Activated B cell treated with CpG ODN at 0.5 μM for 24 hours (primary cell): ENCODE measurements around the gene CEP76. TPM values are rescaled to one million over a fixed set of nuclear protein-coding genes. Genes with fewer than 3 reads are reported as not detected.

ENCODE experiments used
- ATAC-seq: fragments of 200-7000 bp; cut with Tn5 transposase; one replicate; pipeline ENCODE4 v1.10.0; 2021; ENCODE audit warnings: low read depth, mild to moderate bottlenecking, moderate library complexity
- CTCF ChIA-PET: fragments of 350-600 bp; sonication (Branson Sonifier 250); formaldehyde crosslinking; loops from one replicate; lab custom pipeline; 2021; ENCODE audit warnings: antibody characterized with exemption; lab: Charles Lee
- POLR2A ChIA-PET: fragments of 350-600 bp; sonication (Branson Sonifier 250); formaldehyde crosslinking; loops from one replicate; lab custom pipeline; 2021; ENCODE audit warnings: antibody characterized with exemption; lab: Charles Lee
- DNase-seq: peaks from one replicate; pipeline ENCODE4 v3.0.0; 2022
- H3K27ac Mint-ChIP-seq: one replicate; pipeline ENCODE4 v1.8.0; 2020; ENCODE audit warnings: mixed read lengths
- H3K27me3 Mint-ChIP-seq: one replicate; pipeline ENCODE4 v1.8.0; 2021; ENCODE audit warnings: mixed read lengths
- H3K36me3 Mint-ChIP-seq: one replicate; pipeline ENCODE4 v1.8.0; 2021; ENCODE audit warnings: low read depth, mixed read lengths
- H3K4me1 Mint-ChIP-seq: one replicate; pipeline ENCODE4 v1.8.0; 2021; ENCODE audit warnings: mixed read lengths
- H3K4me3 Mint-ChIP-seq: one replicate; pipeline ENCODE4 v1.8.0; 2020; ENCODE audit warnings: mild to moderate bottlenecking, mixed read lengths
- H3K9me3 Mint-ChIP-seq: one replicate; pipeline ENCODE4 v1.8.0; 2020; ENCODE audit warnings: mixed read lengths
- CTCF ChIP-seq: fragments of 200-600 bp; IDR thresholded peaks from one replicate; pipeline ENCODE4 v1.8.0; 2022; ENCODE audit warnings: antibody characterized with exemption, mild to moderate bottlenecking
- intact Hi-C: fragments of 100-400 bp; cut with micrococcal nuclease; formaldehyde crosslinking; loops from one replicate; pipeline ENCODE4 v1.15.1; 2024
- total RNA-seq: library from RNA; stranded (reverse); gene quantifications from 2 replicates; pipeline ENCODE4 v1.2.3, GENCODE V29; 2022

The CEP76 gene
- total RNA-seq, 1 donor from 2014 or later = 6.9 TPM

GRCh38 chr18:12711446-12711845 lies 8.9 kb upstream of the CEP76 start:
- Mint-ChIP-seq H3K4me1 (no peaks in the 10 kb centered on the region), H3K36me3 (peaks cover 73% of the 10 kb centered on the region), H3K27me3 (no peaks in the 10 kb centered on the region), H3K27ac (no peak overlapping the region), H3K4me3 (no peak overlapping the region), H3K9me3 (no peaks in the 10 kb centered on the region)
- no peak for TF ChIP-seq CTCF
- CTCF ChIA-PET = interaction anchor here (1.2 kb wide), 1 partner anchor 223 kb away, joined by 7 read pairs; no protein-coding TSS in a partner anchor
- intact Hi-C loops = no loop called here
- ATAC-seq (no peak), DNase-seq (no peak)
- POLR2A ChIA-PET = interaction anchor here (1.2 kb wide), 1 partner anchor 9 kb away, joined by 8 read pairs; the partner anchor contains the start of genes CEP76 and PSMG2

- Mint-ChIP-seq H3K4me3 (peak overlapping the region; percentile 99), H3K27me3 (no peaks in the 10 kb centered on the region), H3K27ac (peak overlapping the region; percentile 99), H3K36me3 (peaks cover 46% of the 10 kb centered on the region), H3K9me3 (no peaks in the 10 kb centered on the region), H3K4me1 (peaks cover 38% of the 10 kb centered on the region)
- TF ChIP-seq CTCF = no peak
- intact Hi-C loops = loop anchor here (1.0 to 5.0 kb wide), 4 partner anchors 45 to 721 kb away; partner anchors contain the start of genes IMPA2, PRELID3A, SPIRE1 and TUBB6
- DNase-seq = no peak
- POLR2A ChIA-PET = interaction anchor here (2.2 to 3.0 kb wide), 3 partner anchors 181 to 327 kb away, joined by 27 to 30 read pairs (median 28); partner anchors contain the start of genes AFG3L2, PTPN2 and SEH1L
- CTCF ChIA-PET = interaction anchor here (1.7 kb wide), 1 partner anchor 231 kb away, joined by 5 read pairs; no protein-coding TSS in a partner anchor
- ATAC-seq = no peak
These were observed 1.1 kb upstream of the CEP76 start for GRCh38 chr18:12703664-12704063.

GRCh38 chr18:12703096-12703567 lies 609 bp upstream of the CEP76 start:
- H3K4me3 Mint-ChIP-seq = peak overlapping the region; percentile 99
- intact Hi-C loops = loop anchor here (1.0 to 5.0 kb wide), 4 partner anchors 44 to 721 kb away; partner anchors contain the start of genes IMPA2, PRELID3A, SPIRE1 and TUBB6
- TF ChIP-seq CTCF = no peak
- peaks cover 38% of the 10 kb centered on the region for H3K4me1 Mint-ChIP-seq
- H3K9me3 Mint-ChIP-seq = no peaks in the 10 kb centered on the region
- ATAC-seq (peak; percentile 40), DNase-seq (no peak)
- ChIA-PET POLR2A (interaction anchor here (0.9 to 3.0 kb wide), 11 partner anchors 8 to 722 kb away, joined by 3 to 30 read pairs (median 6); partner anchors contain the start of genes AFG3L2, CEP192, IMPA2 and PTPN2), CTCF (interaction anchor here (0.8 to 1.7 kb wide), 3 partner anchors 231 to 457 kb away, joined by 3 to 5 read pairs (median 3); no protein-coding TSS in a partner anchor)
- peaks cover 50% of the 10 kb centered on the region for H3K36me3 Mint-ChIP-seq
- no peaks in the 10 kb centered on the region for H3K27me3 Mint-ChIP-seq
- H3K27ac Mint-ChIP-seq = peak overlapping the region; percentile 99

- no peak for ATAC-seq
- H3K27ac Mint-ChIP-seq = peak overlapping the region; percentile 99
- POLR2A ChIA-PET = interaction anchor here (1.5 to 3.0 kb wide), 2 partner anchors 247 to 293 kb away, joined by 5 to 27 read pairs; partner anchors contain the start of genes PRELID3A and SEH1L
These were observed 1.4 kb downstream of the CEP76 start for GRCh38 chr18:12701161-12701560.

More at GRCh38 chr18:12701161-12701560, 1.4 kb downstream of the CEP76 start:
- no peaks in the 10 kb centered on the region for H3K9me3 Mint-ChIP-seq
- no peak for TF ChIP-seq CTCF
- H3K27me3 Mint-ChIP-seq = no peaks in the 10 kb centered on the region
- intact Hi-C loops = loop anchor here (5.0 kb wide), 2 partner anchors 294 to 719 kb away; partner anchors contain the start of genes IMPA2 and PRELID3A
- peak overlapping the region; percentile 99 for H3K4me3 Mint-ChIP-seq
- no peak for DNase-seq
- peaks cover 38% of the 10 kb centered on the region for H3K4me1 Mint-ChIP-seq
- H3K36me3 Mint-ChIP-seq = peaks cover 37% of the 10 kb centered on the region
- CTCF ChIA-PET = interaction anchor here (0.5 to 1.6 kb wide), 2 partner anchors 23 to 309 kb away, joined by 3 read pairs; no protein-coding TSS in a partner anchor
